ENCODE measurements around the gene HEBP2. TPM values are rescaled to one million over a fixed set of nuclear protein-coding genes. Genes with fewer than 3 reads are reported as not detected.

HEBP2 gene
- total and polyA plus RNA-seq, 2 donors (not counting 3 experiments of a cell fraction or from before 2014, with no cell fraction given), result 22.5 to 75.3 TPM

GRCh38 chr6:138421608-138422007 is 17.6 kb downstream of the HEBP2 start:
- ChIA-PET POLR2A (no interaction called here), CTCF (interaction anchor here (1.2 kb wide), 1 partner anchor 25 kb away, joined by 3 read pairs; no protein-coding TSS in a partner anchor)
- H3K4me2 ChIP-seq (ENCODE audit: insufficient read depth, low read length), result no peak overlapping the region
- H3K79me2 ChIP-seq (ENCODE audit: control insufficient read depth, insufficient read depth, low read length), result no peaks in the 10 kb centered on the region
- H3K27ac ChIP-seq (ENCODE audit: insufficient read depth, low read depth, low read length), result no peak overlapping the region
- H3K9ac ChIP-seq (replicated peaks; ENCODE audit: extremely low read depth, insufficient read depth, low read length), result no peak overlapping the region
- peaks cover 8 to 9% of the 10 kb centered on the region in 2 experiments for H3K36me3 ChIP-seq (ENCODE audit: control insufficient read depth in 2 of 2, extremely low read depth in 1 of 2, insufficient read depth in 2 of 2, low read length in 2 of 2)
- BruUV-seq (replicated peaks), result no TSS peak
- no peak overlapping the region for H3K4me3 ChIP-seq (replicated peaks in 1 of 3; ENCODE audit: insufficient read depth in 1 of 3, low read depth in 1 of 3, low read length in 3 of 3)
- dilution Hi-C loops (cut with MboI; ENCODE audit: extremely low pct_ligation_motif_present, low sequenced_read_pairs) (no loop called here), intact Hi-C loops (cut with micrococcal nuclease) (loop anchor here (10.0 kb wide), 1 partner anchor 273 kb away; no protein-coding TSS in a partner anchor)
- H3K9me1 ChIP-seq (replicated peaks; ENCODE audit: control insufficient read depth, extremely low read depth, insufficient read depth, low read length), result no peaks in the 10 kb centered on the region
- H3K4me1 ChIP-seq (ENCODE audit: control insufficient read depth, extremely low read depth, insufficient read depth, low read length), result peaks cover 12% of the 10 kb centered on the region
- H4K20me1 ChIP-seq (replicated peaks; ENCODE audit: control insufficient read depth, extremely low read depth, insufficient read depth, low read length), result no peaks in the 10 kb centered on the region
- H3K9me3 ChIP-seq (replicated peaks; ENCODE audit: control insufficient read depth, insufficient read depth, low read length), result no peaks in the 10 kb centered on the region
- no peak for TF ChIP-seq POLR2A (IDR thresholded peaks at IDR 0.05; ENCODE audit: low read depth, low read length)
- no peak for TF ChIP-seq POLR2AphosphoS5 (IDR thresholded peaks at IDR 0.05; ENCODE audit: insufficient read depth, low read depth, low read length)
- TF ChIP-seq JUN (IDR thresholded peaks at IDR 0.05; ENCODE audit: borderline replicate concordance, insufficient read depth, insufficient read length, low read depth), result no peak
- no peak for TF ChIP-seq MYC (IDR thresholded peaks at IDR 0.05; ENCODE audit: low read depth, low read length)
- TF ChIP-seq MAX (IDR thresholded peaks at IDR 0.05; ENCODE audit: insufficient read depth, insufficient read length), result no peak
- no peak for TF ChIP-seq FOS (IDR thresholded peaks at IDR 0.05; ENCODE audit: borderline replicate concordance, insufficient read depth, low read length)
- TF ChIP-seq CTCF (IDR thresholded peaks at IDR 0.05; ENCODE audit: extremely low read depth in 1 of 2, insufficient read depth in 1 of 2, low read depth in 1 of 2, low read length in 2 of 2), result no peak
- TF ChIP-seq EZH2 (IDR thresholded peaks at IDR 0.05; ENCODE audit: borderline replicate concordance, low read depth, low read length, severe bottlenecking), result no peak
- TF ChIP-seq GATA2 (IDR thresholded peaks at IDR 0.05; ENCODE audit: insufficient read depth, insufficient read length, low read depth, low read length), result no peak
- H3K27me3 ChIP-seq (ENCODE audit: control insufficient read depth in 2 of 2, insufficient read depth in 2 of 2, low read length in 2 of 2), result no peaks in the 10 kb centered on the region
- FAIRE-seq (no peak), DNase-seq (ENCODE audit: low read depth, low spot score) (no peak)
- H2AFZ ChIP-seq (ENCODE audit: low read depth, low read length), result no peak overlapping the region

Measured in endothelial cell of umbilical vein (primary cell).